T-helper 9 cell (primary cell): Measurements from ENCODE around the gene CHPF.
A peak's percentile ranks its signal among the peaks of the same experiment; 100 is the strongest.

Experiments
- DNase-seq: peaks from one replicate; pipeline ENCODE4 v3.0.0-alpha.2; 2020

Gene CHPF

GRCh38 chr2:219530048-219530963 is 13.3 kb downstream of the CHPF start:
- DNase-seq: peak; percentile 86

- no peak for DNase-seq
Measured at GRCh38 chr2:219527472-219527871, 16.1 kb downstream of the CHPF start.

- no peak for DNase-seq
Measured at GRCh38 chr2:219527076-219527394, 16.6 kb downstream of the CHPF start.

- DNase-seq: no peak
Measured at GRCh38 chr2:219526320-219527075, 17.1 kb downstream of the CHPF start.

GRCh38 chr2:219525533-219526232 is 17.9 kb downstream of the CHPF start:
- DNase-seq: no peak

- no peak for DNase-seq
Measured at GRCh38 chr2:219524817-219525216, 18.8 kb downstream of the CHPF start.

GRCh38 chr2:219523031-219523671 is 20.5 kb downstream of the CHPF start:
- no peak for DNase-seq

GRCh38 chr2:219522111-219523030 is 21.2 kb downstream of the CHPF start:
- DNase-seq: no peak

- no peak for DNase-seq
Measured at GRCh38 chr2:219521066-219521880, 22.3 kb downstream of the CHPF start.

GRCh38 chr2:219520079-219520478 is 23.5 kb downstream of the CHPF start:
- no peak for DNase-seq

GRCh38 chr2:219519526-219519916 is 24.1 kb downstream of the CHPF start:
- DNase-seq: no peak

GRCh38 chr2:219517954-219518778 is 25.4 kb downstream of the CHPF start:
- DNase-seq: no peak

- no peak for DNase-seq
Measured at GRCh38 chr2:219516888-219517287, 26.7 kb downstream of the CHPF start.

- no peak for DNase-seq
Measured at GRCh38 chr2:219515874-219516629, 27.6 kb downstream of the CHPF start.

- no peak for DNase-seq
Measured at GRCh38 chr2:219514836-219515235, 28.8 kb downstream of the CHPF start.

GRCh38 chr2:219514196-219514761 is 29.3 kb downstream of the CHPF start, which contains the start of gene ASIC4:
Gene ASIC4, plus strand, starts transcription at chr2:219514482. Its CDS starts 243 bp downstream, at chr2:219514725.
- no peak for DNase-seq

GRCh38 chr2:219513787-219514186 is 29.8 kb downstream of the CHPF start:
- no peak for DNase-seq

- DNase-seq: no peak
Measured at GRCh38 chr2:219512524-219513216, 30.9 kb downstream of the CHPF start.
